Endodermal cell (in vitro differentiated cells): Measurements from ENCODE around the gene TMEM87B. TPM values are rescaled to one million over a fixed set of nuclear protein-coding genes. Genes with fewer than 3 reads are reported as not detected.

ENCODE experiments used
- DNase-seq: peaks from one replicate; pipeline ENCODE4 v3.0.0-alpha.2; 2017
- H3K27ac ChIP-seq: 2 replicates; pipeline ENCODE4 v1.5.1; 2013; ENCODE audit warnings: mild to moderate bottlenecking, low read depth, low read length, moderate library complexity
- H3K27me3 ChIP-seq: 2 replicates; pipeline ENCODE4 v1.6.1; 2013; ENCODE audit warnings: mild to moderate bottlenecking, low read length, moderate library complexity; ENCODE audit not compliant: insufficient read depth, control insufficient read depth, poor library complexity, severe bottlenecking
- H3K36me3 ChIP-seq: 2 replicates; pipeline ENCODE4 v1.7.0; 2013; ENCODE audit warnings: mild to moderate bottlenecking, low read length, moderate library complexity; ENCODE audit not compliant: control insufficient read depth, insufficient read depth
- H3K4me1 ChIP-seq: one replicate; pipeline ENCODE4 v1.7.0; 2013; ENCODE audit warnings: low read length; ENCODE audit not compliant: control insufficient read depth, insufficient read depth
- H3K4me3 ChIP-seq: 2 replicates; pipeline ENCODE4 v1.5.1; 2013; ENCODE audit warnings: mild to moderate bottlenecking, low read length, moderate library complexity
- H3K9ac ChIP-seq: 2 replicates; pipeline ENCODE4 v1.6.1; 2013; ENCODE audit warnings: mild to moderate bottlenecking, low read length, moderate library complexity; ENCODE audit not compliant: poor library complexity, severe bottlenecking; ENCODE audit errors: extremely low read depth
- H3K9me3 ChIP-seq: 2 replicates; pipeline ENCODE4 v1.6.1; 2013; ENCODE audit warnings: mild to moderate bottlenecking, low read length, moderate library complexity; ENCODE audit not compliant: control insufficient read depth
- H3K27ac Mint-ChIP-seq: 2 replicates; pipeline ENCODE4 v1.8.0; 2020; ENCODE audit warnings: mixed read lengths
- H3K27me3 Mint-ChIP-seq: 2 replicates; pipeline ENCODE4 v1.8.0; 2021; ENCODE audit warnings: mild to moderate bottlenecking, mixed read lengths; ENCODE audit not compliant: insufficient read depth
- H3K36me3 Mint-ChIP-seq: 2 replicates; pipeline ENCODE4 v1.8.0; 2020; ENCODE audit warnings: low read depth, mixed read lengths
- H3K4me1 Mint-ChIP-seq: 2 replicates; pipeline ENCODE4 v1.8.0; 2020; ENCODE audit warnings: mixed read lengths
- H3K4me3 Mint-ChIP-seq: 2 replicates; pipeline ENCODE4 v1.8.0; 2020; ENCODE audit warnings: mild to moderate bottlenecking, moderate library complexity, mixed read lengths
- H3K9me3 Mint-ChIP-seq: 2 replicates; pipeline ENCODE4 v1.8.0; 2020; ENCODE audit warnings: mild to moderate bottlenecking, mixed read lengths
- CTCF ChIP-seq: fragments of 200-600 bp; sonication (generic); conservative IDR thresholded peaks from 2 replicates; pipeline ENCODE4 v1.5.0; 2021; ENCODE audit warnings: antibody characterized with exemption, mild to moderate bottlenecking
- WGBS, 2 experiments: methylation state at CpG; one replicate each; pipeline versions ENCODE4 v1.1.5 to v1.1.7; 2013; ENCODE audit warnings: missing lambda C conversion rate in 2 of 2, mixed read lengths in 1 of 2; ENCODE audit not compliant: insufficient coverage in 1 of 2, insufficient read length in 1 of 2; 5-methylcytosine and 5-hydroxymethylcytosine counted together
- total RNA-seq, 2 donors: library from RNA; stranded (reverse); fragmentation: NEBNext Ultra II Directional in 1 of 2; extraction: Animal tissue kit (Norgen Biotek cat#: 25700) in 1 of 2; gene quantifications; 2 replicates in 1 of 2; 3 replicates in 1 of 2; pipeline ENCODE4 v1.2.1, GENCODE V29; 2021

Gene TMEM87B
- total RNA-seq, 2 donors from 2014 or later, result 20.2 to 22.3 TPM

DNA sequence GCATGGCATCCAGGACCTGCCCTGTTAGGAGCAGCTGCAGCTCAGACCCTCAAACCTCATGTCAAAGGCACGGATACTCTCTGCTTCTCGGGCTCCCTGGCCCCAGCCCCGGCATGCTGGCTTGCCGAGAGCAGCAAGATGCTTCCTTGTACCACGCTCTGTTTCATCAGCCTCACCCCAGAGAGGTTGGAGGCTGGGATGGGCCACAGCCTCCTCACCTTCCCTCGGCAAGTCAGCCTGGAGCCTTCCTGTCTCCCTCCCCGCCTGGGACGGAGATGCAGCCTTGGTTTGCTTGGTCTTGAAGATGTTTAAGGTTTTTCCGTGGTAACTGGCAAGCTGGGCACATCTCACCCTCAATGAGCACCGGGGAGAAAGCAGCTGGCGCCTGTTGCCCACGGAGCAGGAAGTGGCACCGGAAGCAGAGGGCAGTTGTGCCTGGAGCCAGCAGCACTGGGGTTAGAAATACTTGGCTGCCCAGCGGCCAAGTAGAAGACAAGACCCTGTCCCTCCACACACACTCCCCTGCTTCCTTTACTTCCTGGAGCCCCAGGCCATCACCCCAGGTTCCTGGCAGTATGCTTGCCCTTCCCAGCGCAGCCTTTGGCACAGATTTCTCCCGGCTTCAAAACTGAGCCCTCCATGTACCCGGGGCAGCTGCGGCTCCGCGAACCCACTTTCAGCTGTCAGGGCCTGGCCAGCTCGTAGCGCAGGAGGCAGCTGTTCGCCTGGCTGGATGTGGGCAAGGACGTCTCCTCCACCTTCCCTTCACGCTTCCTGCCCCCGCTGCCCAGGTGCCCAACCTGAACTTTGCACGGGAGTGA, 100.5 kb downstream of the TMEM87B start:
- Histone ChIP-seq H3K4me1 (no peaks in the 10 kb centered on the region), H3K9me3 (no peaks in the 10 kb centered on the region), H3K9ac (no peak overlapping the region), H3K27me3 (no peaks in the 10 kb centered on the region), H3K27ac (no peak overlapping the region), H3K4me3 (no peak overlapping the region), H3K36me3 (no peaks in the 10 kb centered on the region)
- TF ChIP-seq CTCF, result no peak
- H3K9me3 Mint-ChIP-seq, result no peaks in the 10 kb centered on the region
- no peak overlapping the region for H3K27ac Mint-ChIP-seq
- no peak for DNase-seq
- H3K36me3 Mint-ChIP-seq, result no peaks in the 10 kb centered on the region
- H3K4me3 Mint-ChIP-seq, result no peak overlapping the region
- H3K4me1 Mint-ChIP-seq, result no peaks in the 10 kb centered on the region
- no peaks in the 10 kb centered on the region for H3K27me3 Mint-ChIP-seq
- WGBS, 2 experiments, result 92% methylated on average over 22 to 27 of the region's 27 CpGs

- DNase-seq, result no peak
- H3K4me1 ChIP-seq, result no peaks in the 10 kb centered on the region
- 84 to 88% methylated on average over 13 to 21 of the region's 21 CpGs for WGBS, 2 experiments
- Mint-ChIP-seq H3K4me1 (no peaks in the 10 kb centered on the region), H3K4me3 (no peak overlapping the region), H3K27ac (no peak overlapping the region), H3K27me3 (no peaks in the 10 kb centered on the region), H3K9me3 (no peaks in the 10 kb centered on the region), H3K36me3 (no peaks in the 10 kb centered on the region)
- no peaks in the 10 kb centered on the region for H3K27me3 ChIP-seq
- no peak for TF ChIP-seq CTCF
- no peak overlapping the region for H3K27ac ChIP-seq
- H3K36me3 ChIP-seq, result no peaks in the 10 kb centered on the region
- H3K4me3 ChIP-seq, result no peak overlapping the region
- H3K9me3 ChIP-seq, result no peaks in the 10 kb centered on the region
- no peak overlapping the region for H3K9ac ChIP-seq
Measured at GRCh38 chr2:112156152-112156986, 101.3 kb downstream of the TMEM87B start.

DNA sequence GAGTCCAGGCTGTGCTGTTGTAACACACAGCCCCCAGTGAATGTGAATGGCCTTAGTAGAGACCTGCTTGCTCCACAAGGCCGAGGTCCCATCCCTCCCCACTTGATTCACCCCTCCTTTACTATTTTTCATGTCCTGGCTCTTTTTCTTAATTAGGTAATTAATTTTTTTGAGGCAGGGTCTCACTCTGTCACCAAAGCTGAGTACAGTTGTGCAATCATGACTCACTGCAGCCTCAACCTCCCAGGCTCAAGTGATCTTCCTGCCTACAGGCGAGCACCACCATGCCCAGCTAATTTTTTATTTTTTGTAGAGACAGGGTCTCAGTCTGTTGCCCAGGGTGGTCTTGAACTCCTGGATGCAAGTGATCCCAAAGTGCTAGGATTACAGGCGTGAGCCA, 102.4 kb downstream of the TMEM87B start:
- Histone ChIP-seq H3K9ac (no peak overlapping the region), H3K27me3 (no peaks in the 10 kb centered on the region), H3K4me3 (no peak overlapping the region), H3K9me3 (no peaks in the 10 kb centered on the region), H3K27ac (no peak overlapping the region), H3K4me1 (no peaks in the 10 kb centered on the region), H3K36me3 (no peaks in the 10 kb centered on the region)
- no peaks in the 10 kb centered on the region for H3K27me3 Mint-ChIP-seq
- no peak for DNase-seq
- TF ChIP-seq CTCF, result no peak
- WGBS, 2 experiments, result 56 to 75% methylated on average over 2 to 3 of the region's 3 CpGs
- no peak overlapping the region for H3K4me3 Mint-ChIP-seq
- H3K9me3 Mint-ChIP-seq, result no peaks in the 10 kb centered on the region
- H3K36me3 Mint-ChIP-seq, result no peaks in the 10 kb centered on the region
- H3K27ac Mint-ChIP-seq, result no peak overlapping the region
- no peaks in the 10 kb centered on the region for H3K4me1 Mint-ChIP-seq
